ENCODE data around the gene FBXO39. TPM values are rescaled to one million over a fixed set of nuclear protein-coding genes. Genes with fewer than 3 reads are reported as not detected.
A peak's percentile ranks its signal among the peaks of the same experiment; 100 is the strongest.

The FBXO39 gene
- total and polyA plus RNA-seq, 7 donors, result 0.52 TPM; not detected in 6

DNA sequence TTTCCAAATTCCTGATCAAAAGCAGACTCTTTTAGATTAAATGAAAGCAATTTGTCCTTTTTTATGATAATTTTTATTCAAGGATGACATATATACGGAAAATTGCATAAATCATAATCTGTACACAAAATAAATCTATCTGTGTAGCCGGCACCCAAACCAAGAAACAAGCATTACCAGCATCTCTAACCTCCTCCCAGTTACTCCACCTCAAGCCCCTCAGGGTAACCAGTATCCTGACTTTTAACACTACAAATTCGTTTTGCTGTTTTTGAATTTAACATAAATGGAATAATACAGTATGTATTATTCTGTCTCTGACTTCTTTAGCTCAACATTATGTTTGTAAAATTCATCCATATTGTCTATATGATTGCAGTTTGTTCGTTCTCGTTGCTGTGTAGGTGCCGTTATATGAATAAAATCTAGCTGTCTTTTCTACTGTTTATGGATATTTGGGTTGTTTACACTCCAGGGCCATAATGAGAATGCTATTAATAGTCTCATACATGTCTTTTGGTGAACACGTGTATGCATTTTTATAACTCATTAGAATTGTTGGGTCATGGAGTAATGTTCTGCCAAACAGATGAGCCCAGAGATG, 54.5 kb downstream of the FBXO39 start:
- no peak overlapping the region for H3K4me3 ChIP-seq
- H3K4me1 ChIP-seq, result peaks cover 0 to 8% (median 4%) of the 10 kb centered on the region in 4 donors
- H3K27me3 ChIP-seq, result peaks cover 11 to 52% (median 40%) of the 10 kb centered on the region in 3 donors
- TF ChIP-seq, protein P1, sequence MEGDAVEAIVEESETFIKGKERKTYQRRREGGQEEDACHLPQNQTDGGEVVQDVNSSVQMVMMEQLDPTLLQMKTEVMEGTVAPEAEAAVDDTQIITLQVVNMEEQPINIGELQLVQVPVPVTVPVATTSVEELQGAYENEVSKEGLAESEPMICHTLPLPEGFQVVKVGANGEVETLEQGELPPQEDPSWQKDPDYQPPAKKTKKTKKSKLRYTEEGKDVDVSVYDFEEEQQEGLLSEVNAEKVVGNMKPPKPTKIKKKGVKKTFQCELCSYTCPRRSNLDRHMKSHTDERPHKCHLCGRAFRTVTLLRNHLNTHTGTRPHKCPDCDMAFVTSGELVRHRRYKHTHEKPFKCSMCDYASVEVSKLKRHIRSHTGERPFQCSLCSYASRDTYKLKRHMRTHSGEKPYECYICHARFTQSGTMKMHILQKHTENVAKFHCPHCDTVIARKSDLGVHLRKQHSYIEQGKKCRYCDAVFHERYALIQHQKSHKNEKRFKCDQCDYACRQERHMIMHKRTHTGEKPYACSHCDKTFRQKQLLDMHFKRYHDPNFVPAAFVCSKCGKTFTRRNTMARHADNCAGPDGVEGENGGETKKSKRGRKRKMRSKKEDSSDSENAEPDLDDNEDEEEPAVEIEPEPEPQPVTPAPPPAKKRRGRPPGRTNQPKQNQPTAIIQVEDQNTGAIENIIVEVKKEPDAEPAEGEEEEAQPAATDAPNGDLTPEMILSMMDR (IDR thresholded peaks at IDR 0.05), result no peak
- no peak for TF ChIP-seq EP300 (IDR thresholded peaks at IDR 0.05)
- TF ChIP-seq POLR2A (IDR thresholded peaks at IDR 0.05), result no peak
- no peak for TF ChIP-seq POLR2AphosphoS5 (IDR thresholded peaks at IDR 0.05)
- WGBS, 2 donors, result 62 to 71% methylated on average over 7 of the region's 7 CpGs
- intact Hi-C loops (cut with DNase I), result no loop called here
- H3K27ac ChIP-seq, result no peak overlapping the region
- H3K9me3 ChIP-seq, result no peaks in the 10 kb centered on the region
- no peaks in the 10 kb centered on the region for H3K36me3 ChIP-seq
- no peak for DNase-seq

DNA sequence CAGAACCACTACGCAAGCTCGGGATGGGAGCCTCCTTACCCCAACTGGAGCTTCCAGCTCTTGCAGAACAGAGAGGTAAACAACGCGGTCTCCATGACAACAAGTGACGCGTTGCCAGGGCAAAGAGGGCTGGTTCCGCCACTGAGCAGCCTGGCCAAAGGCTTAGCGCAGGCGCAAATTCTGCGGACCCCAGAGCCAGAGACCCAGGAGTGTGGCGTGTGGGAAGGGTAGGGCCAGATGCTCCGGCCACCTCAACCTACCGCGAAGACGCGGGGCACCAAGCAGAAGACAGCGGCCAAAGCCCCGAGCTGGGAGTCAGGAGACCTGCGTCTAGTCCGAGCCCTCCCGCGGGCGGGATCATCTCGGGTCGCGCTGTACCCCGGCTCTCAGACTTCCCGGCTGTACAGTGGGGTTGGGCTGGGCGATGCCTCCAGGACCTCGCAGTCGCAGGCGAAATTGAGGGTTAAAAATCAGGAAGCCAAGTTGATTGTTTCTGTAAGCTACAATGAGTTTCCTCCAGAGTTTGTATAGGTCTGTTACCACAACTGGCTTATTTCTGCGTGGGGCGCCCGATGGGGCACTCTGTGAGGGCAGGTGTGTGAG, 55.7 kb downstream of the FBXO39 start, which contains the start of gene TEKT1:
TSS of gene TEKT1 (minus strand) at position 69 of the 603 bp plus-strand sequence. CDS start 1,353 bp downstream, outside the sequence.
- peaks cover 0 to 8% (median 4%) of the 10 kb centered on the region in 4 donors for H3K4me1 ChIP-seq
- no peak for TF ChIP-seq POLR2A (IDR thresholded peaks at IDR 0.05)
- no peak for TF ChIP-seq POLR2AphosphoS5 (IDR thresholded peaks at IDR 0.05)
- TF ChIP-seq, protein P1 (IDR thresholded peaks at IDR 0.05), result no peak
- no peak for TF ChIP-seq EP300 (IDR thresholded peaks at IDR 0.05)
- 2 to 5% methylated on average over 35 of the region's 35 CpGs for WGBS, 2 donors
- intact Hi-C loops (cut with DNase I), result no loop called here
- H3K27me3 ChIP-seq, result peaks cover 11 to 52% (median 40%) of the 10 kb centered on the region in 3 donors
- H3K9me3 ChIP-seq, result no peaks in the 10 kb centered on the region
- peak within 1 kb of the TSS in 2 of 4 donors; percentile 19 to 33 for H3K4me3 ChIP-seq
- H3K27ac ChIP-seq, result no peak within 1 kb of the TSS
- H3K36me3 ChIP-seq, result no peaks in the 10 kb centered on the region
- DNase-seq, result peak; percentile 73

Small RNA genes within 50 kb of the gene (small RNA-seq; reads per million reads assigned to genes)
- gene AC004706.2, result 0 reads per million in 3 donors

Other genes with a start within 250 kb of the FBXO39 start
- 10 to 100 TPM in 1 of 4 donors, 1 to 10 TPM in 3; 4.3 to 13.6 (median 8.0) TPM for gene PITPNM3, start 219.7 kb upstream of the FBXO39 start, total RNA-seq
- gene PITPNM3, start 219.7 kb upstream of the FBXO39 start, polyA plus RNA-seq, result 1 to 10 TPM; 3.6 to 5.7 (median 4.6) TPM
- gene KIAA0753, start 135.5 kb upstream of the FBXO39 start, total RNA-seq, result 10 to 100 TPM; 14.1 to 18.3 (median 14.5) TPM
- 1 to 10 TPM; 3.6 to 8.1 (median 3.9) TPM for gene KIAA0753, start 135.5 kb upstream of the FBXO39 start, polyA plus RNA-seq
- gene TXNDC17, start 135.2 kb upstream of the FBXO39 start, total RNA-seq, result 100 to 1,000 TPM in 3 of 4 donors, 10 to 100 TPM in 1; 37.3 to 152 (median 120) TPM
- 100 to 1,000 TPM; 296 to 703 (median 532) TPM for gene TXNDC17, start 135.2 kb upstream of the FBXO39 start, polyA plus RNA-seq
- 1 to 10 TPM; 2.0 to 8.6 (median 7.1) TPM for gene MED31, start 124.6 kb upstream of the FBXO39 start, total RNA-seq
- 10 to 100 TPM in 2 of 3 donors, 1 to 10 TPM in 1; 9.6 to 24.0 (median 11.5) TPM for gene MED31, start 124.6 kb upstream of the FBXO39 start, polyA plus RNA-seq
- 1 to 10 TPM in 3 of 4 donors, under 1 TPM in 1; 0.81 to 2.8 (median 1.7) TPM for gene C17orf100, start 124.5 kb upstream of the FBXO39 start, total RNA-seq
- 1 to 10 TPM; 2.1 to 4.2 (median 2.1) TPM for gene C17orf100, start 124.5 kb upstream of the FBXO39 start, polyA plus RNA-seq
- under 1 TPM in 1 of 4 donors, not detected in 3; 0.14 TPM for gene SLC13A5, start 62.8 kb upstream of the FBXO39 start, total RNA-seq
- under 1 TPM in 2 of 3 donors, not detected in 1; under 0.01 to 0.03 TPM for gene SLC13A5, start 62.8 kb upstream of the FBXO39 start, polyA plus RNA-seq
- 10 to 100 TPM in 3 of 4 donors, 1 to 10 TPM in 1; 9.7 to 59.5 (median 35.8) TPM for gene XAF1, start 20.2 kb upstream of the FBXO39 start, total RNA-seq
- gene XAF1, start 20.2 kb upstream of the FBXO39 start, polyA plus RNA-seq, result 10 to 100 TPM in 1 of 3 donors, 1 to 10 TPM in 2; 3.2 to 64.1 (median 3.6) TPM
- not detected for gene TEKT1, start 55.5 kb downstream of the FBXO39 start, total RNA-seq
- gene TEKT1, start 55.5 kb downstream of the FBXO39 start, polyA plus RNA-seq, result not detected
- not detected for gene ALOX12, start 219.8 kb downstream of the FBXO39 start, total RNA-seq
- gene ALOX12, start 219.8 kb downstream of the FBXO39 start, polyA plus RNA-seq, result not detected
- gene RNASEK, start 236.4 kb downstream of the FBXO39 start, total RNA-seq, result 100 to 1,000 TPM in 2 of 4 donors, 10 to 100 TPM in 2; 78.8 to 196 (median 109) TPM
- gene RNASEK, start 236.4 kb downstream of the FBXO39 start, polyA plus RNA-seq, result 100 to 1,000 TPM; 261 to 363 (median 302) TPM
- 1 to 10 TPM in 2 of 4 donors, under 1 TPM in 2; 0.71 to 2.8 (median 1.8) TPM for gene BCL6B, start 246.8 kb downstream of the FBXO39 start, total RNA-seq
- gene BCL6B, start 246.8 kb downstream of the FBXO39 start, polyA plus RNA-seq, result 1 to 10 TPM in 2 of 3 donors, under 1 TPM in 1; 0.46 to 3.6 (median 3.3) TPM